ENCODE measurements around the gene CFDP1.

DNA sequence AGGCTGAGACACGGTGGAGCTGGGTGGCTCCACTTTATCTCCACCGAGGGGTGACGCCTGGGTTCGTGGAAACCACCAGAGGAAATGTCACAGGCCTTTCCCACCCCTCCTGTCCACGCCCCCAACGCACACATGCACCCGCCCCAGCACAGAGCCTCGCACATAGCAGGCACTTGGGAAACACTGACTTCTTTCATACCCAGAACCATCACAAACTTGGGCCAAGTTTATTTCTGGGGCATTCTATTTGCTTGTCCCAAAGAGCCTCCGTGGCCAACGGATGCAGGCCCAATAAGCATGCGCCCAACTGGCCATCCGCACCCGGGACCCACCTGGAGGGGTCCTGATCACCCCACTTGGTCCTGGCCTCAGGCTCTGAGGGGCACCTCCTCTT is 185.2 kb downstream of the CFDP1 start:
- TF ChIP-seq POLR2AphosphoS5 (IDR thresholded peaks at IDR 0.05; ENCODE audit: low read depth, low read length) = no peak
- no peak for TF ChIP-seq SIN3A (IDR thresholded peaks at IDR 0.05; ENCODE audit: borderline replicate concordance, insufficient read depth, low read length)
- no peak for TF ChIP-seq REST (IDR thresholded peaks at IDR 0.05; ENCODE audit: insufficient read depth in 1 of 2, low read depth in 2 of 2, low read length in 2 of 2)
- TF ChIP-seq TAF1 (IDR thresholded peaks at IDR 0.05; ENCODE audit: borderline replicate concordance, insufficient read depth, low read length) = no peak
- TF ChIP-seq FOXP2 (optimal IDR thresholded peaks at IDR 0.05; ENCODE audit: borderline replicate concordance, extremely low read depth, extremely low read length, insufficient read depth) = no peak

All from PFSK-1 (cell line).